GM19468 (cell line): ENCODE measurements around the gene TGIF2LY.
"Not testable (repeated sequence)": the region's sequence is repeated elsewhere in the genome, so short reads cannot be mapped to it uniquely, and the experiment has no call there.

ENCODE experiments used
- ATAC-seq: cut with Tn5 transposase; IDR thresholded peaks from one replicate; pipeline ENCODE4 v1.9.1; 2021; ENCODE audit warnings: mild to moderate bottlenecking, moderate library complexity, moderate number of reproducible peaks; ENCODE audit not compliant: unreplicated experiment; ENCODE audit errors: extremely low read depth

The TGIF2LY gene

DNA sequence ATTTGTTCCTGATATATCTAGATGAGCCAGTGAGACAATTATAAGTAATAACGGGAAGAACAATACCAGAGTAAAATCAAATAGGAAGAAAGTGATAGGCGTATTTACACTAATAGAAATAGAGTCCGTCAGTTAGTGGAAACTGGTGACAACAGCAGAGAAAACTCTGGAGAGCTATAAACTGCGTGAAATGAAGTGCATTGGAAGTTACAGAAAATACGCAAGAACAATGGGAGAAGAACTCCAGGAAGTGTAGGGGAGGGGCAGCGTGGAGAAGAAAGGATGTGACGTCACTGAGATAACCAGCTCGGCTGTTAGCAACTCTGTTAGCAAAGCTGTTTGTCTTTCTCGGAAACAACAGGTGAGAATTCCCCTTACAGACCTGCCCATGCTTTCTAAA is at the start of gene TGIF2LY:
Gene TGIF2LY (plus strand): TSS at position 301 of the 400 bp plus-strand sequence. CDS start 178 bp downstream, outside the sequence.
- not testable (repeated sequence) for ATAC-seq
